Measurements from ENCODE around the gene SLC16A4.

GRCh38 chr1:110394493-110394820 lies 3.6 kb upstream of the SLC16A4 start:
- TF ChIP-seq EZH2 (IDR thresholded peaks at IDR 0.05; ENCODE audit: insufficient read depth, poor library complexity, severe bottlenecking) (no peak), EZH2phosphoT487 (IDR thresholded peaks at IDR 0.05; ENCODE audit: insufficient read depth, low read depth) (no peak)
